GM18526 (cell line): ENCODE results near the gene PRKCZ.

ENCODE experiments used
- POLR2A ChIP-seq: IDR thresholded peaks from 3 replicates; pipeline ENCODE4 v1.6.1; 2011; ENCODE audit not compliant: insufficient read length; ENCODE audit errors: extremely low read depth

The PRKCZ gene

DNA sequence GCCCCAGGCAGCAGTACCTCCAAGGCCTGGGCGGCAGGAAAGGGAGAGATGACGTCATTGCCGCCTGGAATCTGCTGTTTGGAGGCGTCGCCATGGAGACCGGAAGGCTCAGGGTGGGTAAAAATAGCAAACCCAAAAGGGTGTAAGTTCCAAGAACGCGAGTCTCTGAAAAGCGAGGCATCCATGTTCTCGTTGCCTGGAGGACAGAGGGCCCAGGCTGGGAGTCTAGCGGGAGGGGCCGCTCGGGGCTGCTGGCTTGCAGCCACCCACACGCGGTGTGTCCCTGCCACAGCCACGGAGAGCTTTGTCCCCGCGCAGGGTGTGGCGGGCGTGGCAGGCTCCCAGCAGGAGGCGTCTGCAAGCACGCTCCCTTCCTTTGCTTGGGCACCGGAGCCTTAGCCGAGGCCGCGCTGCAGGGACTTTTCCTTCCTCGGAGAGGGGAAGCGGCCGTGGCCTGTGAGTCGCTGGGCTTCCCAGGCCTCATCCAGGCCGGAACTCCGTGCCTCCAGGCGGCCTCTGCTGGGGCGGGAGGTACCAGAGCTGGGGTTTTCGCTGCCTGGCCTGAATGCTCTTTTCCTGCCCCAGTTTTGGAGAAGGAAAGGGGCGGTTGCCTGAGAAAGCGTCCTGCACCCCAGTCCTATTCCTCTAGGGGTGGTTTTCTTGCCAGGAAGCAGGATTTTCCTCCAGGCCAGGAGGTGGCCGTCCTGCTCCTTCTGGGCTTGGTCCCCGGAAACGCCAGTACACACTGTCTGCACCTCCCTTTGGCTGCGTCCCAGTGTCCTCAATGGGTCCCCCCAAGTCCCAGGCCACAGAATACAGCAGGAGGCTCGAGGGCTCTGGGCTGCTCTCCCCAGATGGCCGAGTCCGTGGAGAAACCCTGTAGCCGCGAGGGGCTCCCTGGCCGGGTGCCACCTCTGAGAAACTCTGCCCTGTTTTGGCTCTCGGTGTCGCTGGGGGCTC lies 162.6 kb downstream of the PRKCZ start:
- no peak for TF ChIP-seq POLR2A

DNA sequence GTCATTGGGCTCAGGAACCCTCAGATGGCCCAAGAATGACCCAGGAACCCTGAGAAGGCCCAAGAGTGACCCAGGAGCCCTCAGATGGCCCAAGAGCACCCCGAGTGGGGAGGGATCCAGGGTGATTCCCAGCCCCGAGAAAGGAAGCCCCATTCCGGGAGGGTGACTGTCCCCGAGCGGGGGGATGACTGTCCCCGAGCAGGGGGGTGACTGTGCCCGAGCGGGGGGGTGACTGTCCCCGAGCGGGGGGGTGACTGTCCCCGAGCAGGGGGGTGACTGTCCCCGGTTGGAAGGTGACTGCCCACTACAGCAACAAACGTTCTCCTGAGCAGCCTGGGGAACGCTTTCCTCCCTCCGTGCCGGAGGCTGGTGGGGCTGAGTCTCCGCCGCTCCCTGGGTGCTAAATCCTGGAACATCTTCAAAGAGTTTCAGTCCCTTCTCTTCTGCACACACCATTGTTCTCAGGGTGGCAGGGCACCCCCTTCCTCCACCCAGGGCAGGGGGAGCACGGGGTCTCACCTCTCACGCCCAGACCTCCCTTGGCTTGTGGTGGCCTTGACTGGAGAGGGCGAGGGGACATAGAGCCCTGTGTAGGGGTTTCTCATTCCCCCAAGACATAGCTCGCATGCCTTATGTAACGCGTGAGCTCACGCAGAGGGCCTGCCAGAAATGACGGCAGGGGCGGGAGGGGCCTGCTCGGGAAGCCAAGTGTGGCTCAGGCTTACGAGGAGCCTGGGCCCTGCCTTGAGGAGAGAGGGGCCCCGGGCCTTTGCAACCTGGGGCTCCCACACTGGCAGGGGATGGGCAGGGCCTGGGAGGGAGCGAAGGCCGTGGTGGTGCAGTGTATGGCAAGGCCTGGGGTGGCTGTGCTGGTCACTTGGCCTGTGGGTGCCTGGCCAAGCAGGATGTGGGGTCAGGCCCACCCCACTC lies 163.6 kb downstream of the PRKCZ start:
- no peak for TF ChIP-seq POLR2A

DNA sequence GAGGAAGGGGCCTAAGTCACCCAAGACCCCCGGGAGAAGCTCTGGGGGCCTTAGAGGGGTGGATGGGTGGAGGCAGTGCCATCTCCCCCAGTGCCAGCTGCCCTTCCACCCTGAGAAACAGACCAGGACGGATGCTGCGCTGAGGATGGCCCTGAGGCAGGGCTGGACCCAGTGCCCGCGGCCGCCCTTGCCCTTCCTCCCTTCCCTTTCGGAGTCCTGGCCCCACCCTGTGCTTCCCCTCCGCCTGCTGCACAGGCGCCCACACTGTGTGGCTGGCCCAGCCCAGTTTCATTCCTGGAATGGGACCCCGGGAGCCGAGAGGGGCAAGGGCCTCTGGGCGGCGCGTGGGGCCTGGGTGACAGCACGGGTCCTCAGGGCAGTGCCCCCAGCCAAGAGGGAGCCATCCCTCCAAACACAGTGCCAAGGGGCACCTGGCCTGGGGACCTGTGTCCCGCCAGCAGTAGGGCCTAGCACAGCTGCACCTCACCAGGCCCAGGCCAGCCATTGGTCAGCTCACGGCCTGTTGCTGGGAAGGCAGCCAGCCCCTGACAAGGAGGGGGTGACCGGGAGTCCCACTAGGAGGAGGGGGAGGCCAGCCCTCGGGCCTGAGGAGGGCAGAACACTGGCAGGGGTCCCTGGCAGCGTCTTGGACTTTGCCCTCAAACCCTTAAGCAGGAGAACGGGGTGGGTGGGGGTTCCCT lies 164.5 kb downstream of the PRKCZ start:
- TF ChIP-seq POLR2A: no peak

DNA sequence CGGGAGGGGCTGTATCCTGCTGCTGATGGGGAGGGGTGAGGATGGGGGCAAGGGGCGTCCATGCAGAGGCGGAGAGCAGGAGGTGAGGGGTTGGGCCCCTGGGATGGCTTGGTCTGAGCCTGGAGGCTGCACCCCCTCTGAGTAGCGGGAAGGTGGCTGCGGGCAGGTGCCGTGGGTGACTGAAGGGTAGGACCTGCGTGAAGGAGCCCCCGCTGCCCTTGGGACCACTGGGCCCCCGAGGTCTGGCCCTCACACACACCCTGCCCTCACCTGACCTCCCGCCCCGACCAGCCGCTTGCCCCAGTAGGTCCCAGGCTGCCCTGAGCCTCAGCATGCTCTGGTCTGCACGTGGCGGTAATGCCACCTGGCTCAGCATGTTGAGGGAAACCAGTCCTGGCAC lies 165.1 kb downstream of the PRKCZ start:
- TF ChIP-seq POLR2A: no peak

DNA sequence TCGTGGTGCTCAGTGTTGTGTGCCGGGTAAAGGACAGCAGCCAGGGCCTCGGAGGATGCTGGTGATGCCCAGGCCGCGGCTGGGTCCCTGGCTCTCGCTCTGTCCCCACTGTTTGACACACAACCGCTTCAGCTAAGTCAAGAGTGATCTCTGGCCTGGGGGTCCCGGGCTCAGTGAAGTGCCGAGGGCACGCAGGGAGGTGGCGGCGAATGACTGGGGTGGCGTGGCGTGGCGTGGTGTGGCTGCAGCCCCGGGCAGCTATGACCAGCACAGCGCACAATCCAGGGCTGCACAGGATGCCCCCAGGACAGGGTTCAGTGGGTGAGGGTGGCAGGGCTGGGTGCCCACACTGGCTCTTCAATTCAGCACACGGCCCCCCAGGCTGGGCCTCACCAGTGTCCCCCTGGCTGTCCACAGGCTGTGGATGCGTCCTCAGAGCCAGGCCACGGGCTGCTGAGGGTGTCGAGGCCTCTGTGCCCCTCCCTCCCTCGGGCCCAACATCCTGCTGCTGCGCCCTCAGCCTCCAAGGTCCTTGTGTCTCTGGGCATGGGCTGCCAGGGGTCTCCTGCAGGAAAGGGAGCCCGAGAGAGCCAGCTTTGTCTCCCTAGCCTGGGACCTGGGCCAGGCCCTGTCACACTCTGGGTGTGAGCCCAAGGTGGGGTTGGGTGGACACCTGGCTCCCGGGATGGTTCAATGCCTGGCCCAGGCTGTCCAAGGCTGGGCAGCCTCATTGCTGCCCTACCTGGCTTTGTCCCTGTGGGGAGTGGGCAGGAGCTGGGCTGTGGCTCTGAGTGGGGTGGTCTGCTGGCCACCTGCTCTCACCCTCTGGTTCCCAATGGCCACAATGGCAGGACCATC lies 165.9 kb downstream of the PRKCZ start:
- no peak for TF ChIP-seq POLR2A

DNA sequence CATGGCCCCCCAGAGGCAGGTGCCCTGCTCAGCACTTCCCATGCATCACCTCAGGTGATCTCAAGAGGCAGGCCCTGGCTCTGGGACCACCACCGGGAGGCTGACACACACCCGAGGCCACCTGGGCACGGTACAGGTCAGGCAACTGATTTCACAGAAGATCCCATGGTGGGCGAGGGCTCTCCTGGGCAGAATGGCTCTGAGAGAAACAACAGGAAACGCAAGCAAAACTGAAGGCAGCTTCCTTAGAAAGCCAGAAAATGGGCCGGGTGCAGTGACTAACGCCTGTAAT lies 166.5 kb downstream of the PRKCZ start:
- TF ChIP-seq POLR2A: no peak

GRCh38 chr1:2221271-2221670 lies 171.1 kb downstream of the PRKCZ start:
- TF ChIP-seq POLR2A: no peak

GRCh38 chr1:2224170-2224584 lies 174.0 kb downstream of the PRKCZ start:
- TF ChIP-seq POLR2A: no peak

DNA sequence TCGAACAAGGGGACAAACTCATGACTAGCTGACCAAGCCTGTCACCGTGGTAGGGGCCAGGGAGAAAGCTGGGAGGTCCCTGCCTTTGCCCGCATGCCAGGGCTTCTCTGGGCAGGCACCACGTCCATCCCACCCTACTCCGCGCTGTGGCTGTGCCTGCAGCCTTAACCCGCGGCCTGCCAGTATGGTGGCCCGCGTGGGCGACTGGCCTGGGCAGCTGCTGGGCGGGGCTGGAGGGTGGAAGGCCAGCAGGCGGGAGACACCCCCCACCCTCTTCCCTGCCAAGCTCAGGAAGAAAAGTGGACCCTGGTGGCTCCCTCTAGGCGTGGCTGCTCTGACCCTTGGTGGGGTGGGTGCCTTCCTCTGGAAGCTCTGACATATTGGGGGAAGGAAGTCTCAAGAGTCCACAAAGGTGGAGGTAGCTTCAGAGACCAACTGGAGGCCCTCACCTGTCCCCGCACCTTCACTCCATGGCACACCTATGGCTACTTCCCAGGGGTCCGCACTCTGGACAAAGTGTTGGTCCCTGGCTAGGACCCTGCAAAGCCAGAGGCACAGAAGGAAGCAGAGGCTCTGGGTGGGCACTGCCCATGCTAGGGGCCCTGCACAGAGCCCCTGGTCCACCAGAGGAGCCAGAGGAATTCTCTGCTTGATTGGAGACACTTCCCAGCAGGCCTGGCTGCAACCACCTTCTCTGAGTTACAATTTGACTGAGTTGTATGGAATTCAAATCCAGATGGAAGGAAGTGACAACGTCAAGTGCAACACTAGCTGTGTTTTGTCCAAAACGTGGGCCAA lies 174.6 kb downstream of the PRKCZ start:
- TF ChIP-seq POLR2A: no peak

GRCh38 chr1:2226525-2227345 lies 176.5 kb downstream of the PRKCZ start:
- no peak for TF ChIP-seq POLR2A

GRCh38 chr1:2227346-2228156 lies 177.3 kb downstream of the PRKCZ start:
- peak; percentile 85 for TF ChIP-seq POLR2A

DNA sequence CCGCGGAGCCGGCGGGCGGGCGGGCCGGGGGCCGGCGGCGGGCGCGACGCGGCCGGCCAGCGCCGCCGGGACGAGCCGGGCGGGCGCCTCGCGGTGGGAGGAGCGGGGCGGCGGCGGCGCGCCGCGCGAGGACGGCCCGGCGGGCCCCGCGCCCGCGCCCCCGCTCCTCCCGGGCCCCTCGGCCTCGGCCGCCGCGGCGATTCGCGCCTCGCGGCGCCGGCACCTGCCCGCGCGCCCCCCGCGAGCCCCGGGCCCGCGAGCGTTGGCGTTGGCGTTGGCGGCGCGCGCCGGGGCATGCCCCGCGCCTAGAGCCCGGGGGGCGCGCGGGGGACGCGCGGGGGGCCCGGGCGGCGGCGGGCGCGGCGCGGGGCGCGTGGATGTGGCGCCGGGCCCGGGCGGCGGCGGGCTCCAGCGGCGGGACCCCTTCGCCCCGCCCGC lies 178.0 kb downstream of the PRKCZ start, which contains the start of gene SKI:
Gene SKI, plus strand, starts transcription at position 163 of the 438 bp plus-strand sequence. CDS start 448 bp downstream, outside the sequence.
- no peak for TF ChIP-seq POLR2A
